ENCODE measurements around the gene PLA2R1. TPM values are rescaled to one million over a fixed set of nuclear protein-coding genes. Genes with fewer than 3 reads are reported as not detected.

The PLA2R1 gene
- total RNA-seq, 1 experiment from 2014 or later = 8.4 TPM

- TF ChIP-seq, protein P1, sequence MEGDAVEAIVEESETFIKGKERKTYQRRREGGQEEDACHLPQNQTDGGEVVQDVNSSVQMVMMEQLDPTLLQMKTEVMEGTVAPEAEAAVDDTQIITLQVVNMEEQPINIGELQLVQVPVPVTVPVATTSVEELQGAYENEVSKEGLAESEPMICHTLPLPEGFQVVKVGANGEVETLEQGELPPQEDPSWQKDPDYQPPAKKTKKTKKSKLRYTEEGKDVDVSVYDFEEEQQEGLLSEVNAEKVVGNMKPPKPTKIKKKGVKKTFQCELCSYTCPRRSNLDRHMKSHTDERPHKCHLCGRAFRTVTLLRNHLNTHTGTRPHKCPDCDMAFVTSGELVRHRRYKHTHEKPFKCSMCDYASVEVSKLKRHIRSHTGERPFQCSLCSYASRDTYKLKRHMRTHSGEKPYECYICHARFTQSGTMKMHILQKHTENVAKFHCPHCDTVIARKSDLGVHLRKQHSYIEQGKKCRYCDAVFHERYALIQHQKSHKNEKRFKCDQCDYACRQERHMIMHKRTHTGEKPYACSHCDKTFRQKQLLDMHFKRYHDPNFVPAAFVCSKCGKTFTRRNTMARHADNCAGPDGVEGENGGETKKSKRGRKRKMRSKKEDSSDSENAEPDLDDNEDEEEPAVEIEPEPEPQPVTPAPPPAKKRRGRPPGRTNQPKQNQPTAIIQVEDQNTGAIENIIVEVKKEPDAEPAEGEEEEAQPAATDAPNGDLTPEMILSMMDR (IDR thresholded peaks at IDR 0.05; ENCODE audit: unreplicated experiment) = no peak
- POLR2A ChIA-PET = interaction anchor here (0.6 to 0.9 kb wide), 3 partner anchors 100 to 1108 kb away, joined by 3 to 4 read pairs (median 3); no protein-coding TSS in a partner anchor
- Mint-ChIP-seq H3K9me3 (ENCODE audit: unreplicated experiment) (no peaks in the 10 kb centered on the region), H3K4me3 (ENCODE audit: unreplicated experiment) (no peak overlapping the region), H3K36me3 (ENCODE audit: insufficient read depth, unreplicated experiment) (no peaks in the 10 kb centered on the region), H3K27ac (ENCODE audit: low read depth, unreplicated experiment) (no peak overlapping the region), H3K27me3 (ENCODE audit: insufficient read depth, unreplicated experiment) (peaks cover 11% of the 10 kb centered on the region), H3K4me1 (ENCODE audit: insufficient read depth, unreplicated experiment) (no peaks in the 10 kb centered on the region)
- intact Hi-C loops (cut with micrococcal nuclease) = no loop called here
- no peak for DNase-seq (ENCODE audit: unreplicated experiment)
- CTCF ChIA-PET = no interaction called here
- no TSS peak for BruUV-seq (replicated peaks)
Measured at GRCh38 chr2:159895258-159896065, 167.0 kb downstream of the PLA2R1 start.

GRCh38 chr2:159894145-159894838 is 168.1 kb downstream of the PLA2R1 start:
- DNase-seq (ENCODE audit: unreplicated experiment) = no peak
- Mint-ChIP-seq H3K27me3 (ENCODE audit: insufficient read depth, unreplicated experiment) (peaks cover 11% of the 10 kb centered on the region), H3K4me3 (ENCODE audit: unreplicated experiment) (no peak overlapping the region), H3K4me1 (ENCODE audit: insufficient read depth, unreplicated experiment) (no peaks in the 10 kb centered on the region), H3K27ac (ENCODE audit: low read depth, unreplicated experiment) (no peak overlapping the region), H3K36me3 (ENCODE audit: insufficient read depth, unreplicated experiment) (no peaks in the 10 kb centered on the region), H3K9me3 (ENCODE audit: unreplicated experiment) (no peaks in the 10 kb centered on the region)
- intact Hi-C loops (cut with micrococcal nuclease) = no loop called here
- ChIA-PET CTCF (no interaction called here), POLR2A (no interaction called here)
- TF ChIP-seq, protein P1 (IDR thresholded peaks at IDR 0.05; ENCODE audit: unreplicated experiment) = no peak
- BruUV-seq (replicated peaks) = no TSS peak

DNA sequence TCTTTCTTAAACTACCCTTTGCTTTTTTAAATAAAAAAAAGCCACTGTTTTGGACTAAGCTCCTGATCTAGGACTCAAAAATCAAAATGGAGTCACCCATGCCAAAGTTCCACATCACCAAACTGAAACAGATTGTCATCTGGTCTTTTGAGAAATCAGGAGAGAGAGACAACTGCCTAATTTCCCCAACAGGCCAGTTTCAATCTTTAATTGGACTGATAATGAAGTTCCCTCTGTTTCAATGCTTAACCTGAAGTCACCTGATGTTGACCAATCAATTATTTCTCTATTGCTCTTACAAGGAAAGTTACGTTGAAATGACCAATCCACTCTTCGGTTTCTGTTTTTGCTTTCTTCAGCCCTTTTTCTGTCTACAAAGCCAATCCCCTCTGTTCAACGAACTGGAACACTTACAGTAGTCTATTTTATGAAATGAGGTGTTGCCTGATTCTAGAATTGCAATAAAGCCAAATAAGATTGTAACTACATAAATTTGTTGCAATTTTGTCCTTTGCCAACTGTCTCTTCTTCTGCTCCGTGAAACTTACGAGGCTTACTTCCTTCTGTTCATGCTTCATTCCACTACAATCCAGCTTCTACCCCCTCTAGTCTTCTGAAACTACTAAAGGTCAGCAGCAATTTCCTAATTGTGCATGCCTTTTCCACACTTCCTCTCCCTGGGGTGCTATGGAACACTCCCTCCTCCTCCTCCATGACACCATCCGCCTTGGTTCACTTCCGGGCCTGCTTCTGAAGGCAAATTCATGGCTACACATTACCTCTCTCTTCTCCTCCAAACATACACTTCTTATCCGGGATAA is 169.2 kb downstream of the PLA2R1 start:
- intact Hi-C loops (cut with micrococcal nuclease) = no loop called here
- H3K4me3 Mint-ChIP-seq (ENCODE audit: unreplicated experiment) = no peak overlapping the region
- TF ChIP-seq, protein P1 (IDR thresholded peaks at IDR 0.05; ENCODE audit: unreplicated experiment) = no peak
- H3K36me3 Mint-ChIP-seq (ENCODE audit: insufficient read depth, unreplicated experiment) = no peaks in the 10 kb centered on the region
- DNase-seq (ENCODE audit: unreplicated experiment) = no peak
- POLR2A ChIA-PET = interaction anchor here (0.7 kb wide), 1 partner anchor 211 kb away, joined by 4 read pairs; no protein-coding TSS in a partner anchor
- H3K9me3 Mint-ChIP-seq (ENCODE audit: unreplicated experiment) = no peaks in the 10 kb centered on the region
- CTCF ChIA-PET = no interaction called here
- H3K27ac Mint-ChIP-seq (ENCODE audit: low read depth, unreplicated experiment) = no peak overlapping the region
- peaks cover 11% of the 10 kb centered on the region for H3K27me3 Mint-ChIP-seq (ENCODE audit: insufficient read depth, unreplicated experiment)
- BruUV-seq (replicated peaks) = no TSS peak
- H3K4me1 Mint-ChIP-seq (ENCODE audit: insufficient read depth, unreplicated experiment) = no peaks in the 10 kb centered on the region

Data from MCF 10A (cell line).